BE2C (cell line): Measurements from ENCODE around the gene CFAP53.
A peak's percentile ranks its signal among the peaks of the same experiment; 100 is the strongest.

Experiments used
- DNase-seq: peaks from one replicate; pipeline ENCODE4 v3.0.0-alpha.2; 2020
- H3K27me3 ChIP-seq: fragments of 250-450 bp; sonication (Bioruptor Pico); 2 replicates; pipeline ENCODE4 v1.5.1; 2020; ENCODE audit warnings: mild to moderate bottlenecking
- H3K36me3 ChIP-seq: fragments of 250-450 bp; sonication (Bioruptor Pico); 2 replicates; pipeline ENCODE4 v1.5.1; 2020; ENCODE audit warnings: mild to moderate bottlenecking
- H3K4me1 ChIP-seq: fragments of 250-450 bp; sonication (Bioruptor Pico); 2 replicates; pipeline ENCODE4 v1.5.1; 2020
- H3K4me3 ChIP-seq: 2 replicates; pipeline ENCODE4 v1.5.1; 2011; ENCODE audit warnings: low read depth, low read length
- H3K9me3 ChIP-seq: fragments of 250-450 bp; sonication (Bioruptor Pico); 2 replicates; pipeline ENCODE4 v1.5.1; 2020
- TF ChIP-seq, protein P1 (sequence below): IDR thresholded peaks from 2 replicates; pipeline ENCODE4 v1.5.1; 2012; ENCODE audit warnings: mild to moderate bottlenecking, low read depth, low read length

The CFAP53 gene

GRCh38 chr18:50281295-50281971 lies 15.1 kb upstream of the CFAP53 start, which contains the start of gene MBD1:
TSS of gene MBD1 (minus strand) at chr18:50281523. CDS start at chr18:50279992, 1,531 bp downstream.
- DNase-seq: peak; percentile 89
- Histone ChIP-seq H3K4me1 (no peaks in the 10 kb centered on the region), H3K9me3 (no peaks in the 10 kb centered on the region), H3K27me3 (no peaks in the 10 kb centered on the region), H3K36me3 (no peaks in the 10 kb centered on the region; the same call in none of the 2 replicates), H3K4me3 (peak within 1 kb of the TSS; percentile 91)
- TF ChIP-seq, protein P1, sequence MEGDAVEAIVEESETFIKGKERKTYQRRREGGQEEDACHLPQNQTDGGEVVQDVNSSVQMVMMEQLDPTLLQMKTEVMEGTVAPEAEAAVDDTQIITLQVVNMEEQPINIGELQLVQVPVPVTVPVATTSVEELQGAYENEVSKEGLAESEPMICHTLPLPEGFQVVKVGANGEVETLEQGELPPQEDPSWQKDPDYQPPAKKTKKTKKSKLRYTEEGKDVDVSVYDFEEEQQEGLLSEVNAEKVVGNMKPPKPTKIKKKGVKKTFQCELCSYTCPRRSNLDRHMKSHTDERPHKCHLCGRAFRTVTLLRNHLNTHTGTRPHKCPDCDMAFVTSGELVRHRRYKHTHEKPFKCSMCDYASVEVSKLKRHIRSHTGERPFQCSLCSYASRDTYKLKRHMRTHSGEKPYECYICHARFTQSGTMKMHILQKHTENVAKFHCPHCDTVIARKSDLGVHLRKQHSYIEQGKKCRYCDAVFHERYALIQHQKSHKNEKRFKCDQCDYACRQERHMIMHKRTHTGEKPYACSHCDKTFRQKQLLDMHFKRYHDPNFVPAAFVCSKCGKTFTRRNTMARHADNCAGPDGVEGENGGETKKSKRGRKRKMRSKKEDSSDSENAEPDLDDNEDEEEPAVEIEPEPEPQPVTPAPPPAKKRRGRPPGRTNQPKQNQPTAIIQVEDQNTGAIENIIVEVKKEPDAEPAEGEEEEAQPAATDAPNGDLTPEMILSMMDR: no peak

GRCh38 chr18:50280707-50281294 lies 14.5 kb upstream of the CFAP53 start:
- no peaks in the 10 kb centered on the region for H3K4me1 ChIP-seq
- H3K4me3 ChIP-seq: peak overlapping the region; percentile 91
- no peaks in the 10 kb centered on the region for H3K9me3 ChIP-seq
- TF ChIP-seq, protein P1: no peak
- no peaks in the 10 kb centered on the region for H3K27me3 ChIP-seq
- DNase-seq: no peak
- peaks cover 4% of the 10 kb centered on the region for H3K36me3 ChIP-seq

DNA sequence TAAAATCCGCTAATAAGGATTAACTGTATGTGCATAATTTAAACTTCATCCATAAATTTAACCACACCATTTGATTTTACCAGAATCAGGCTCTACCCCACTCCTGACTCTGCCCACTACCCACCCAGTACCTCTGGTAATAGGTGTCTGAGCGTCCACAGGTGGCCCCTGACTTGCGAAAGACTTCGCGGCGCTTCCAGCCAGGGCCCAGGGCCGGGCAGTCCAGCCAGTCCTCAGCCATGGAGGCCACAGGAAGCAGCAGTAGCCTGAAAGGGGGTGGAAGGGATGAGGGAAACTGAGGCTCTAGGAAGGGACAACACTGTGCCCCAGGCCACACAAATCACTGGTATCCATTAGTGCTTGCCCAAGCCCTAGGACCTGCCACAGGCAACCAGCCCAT lies 13.5 kb upstream of the CFAP53 start:
- Histone ChIP-seq H3K4me3 (no peak overlapping the region), H3K9me3 (no peaks in the 10 kb centered on the region), H3K27me3 (no peaks in the 10 kb centered on the region), H3K36me3 (peaks cover 10% of the 10 kb centered on the region), H3K4me1 (no peaks in the 10 kb centered on the region)
- DNase-seq: no peak
- TF ChIP-seq, protein P1: no peak

DNA sequence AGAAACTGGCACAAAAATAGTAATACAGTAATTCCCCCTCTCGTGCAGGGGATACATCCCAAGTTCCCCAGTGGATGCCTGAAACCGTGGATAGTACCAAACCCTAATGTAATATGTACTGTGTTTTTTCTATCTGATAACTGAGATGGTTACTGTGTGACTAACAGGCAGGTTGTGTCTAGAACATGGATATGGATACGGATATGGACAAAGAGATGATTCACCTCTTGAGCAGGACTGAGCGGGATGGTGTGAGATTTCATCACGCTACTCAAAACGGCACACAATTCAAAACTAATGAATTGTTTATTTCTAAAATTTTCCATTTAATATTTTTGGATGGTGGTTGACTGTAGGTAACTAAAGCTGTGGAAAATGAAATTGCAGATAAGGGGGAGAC lies 11.6 kb upstream of the CFAP53 start:
- no peak for DNase-seq
- TF ChIP-seq, protein P1: no peak

DNA sequence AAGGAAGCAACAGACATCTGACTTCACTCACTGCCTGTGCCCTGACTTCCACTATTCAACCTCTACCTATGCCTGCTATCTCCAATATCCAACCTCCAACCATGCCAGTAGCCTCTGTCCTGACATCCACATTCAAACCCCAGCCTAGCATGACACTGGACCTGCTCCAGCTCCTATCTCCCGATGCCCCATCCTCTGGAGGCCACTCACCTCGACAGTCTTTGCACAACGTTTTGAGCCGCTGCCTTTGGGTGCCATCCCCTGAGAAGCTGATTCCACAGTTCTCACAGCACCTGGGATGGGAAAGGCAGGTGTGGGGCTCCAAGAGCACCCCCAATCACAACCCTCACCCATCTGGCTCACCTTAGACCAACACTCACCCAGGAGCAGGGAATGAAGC lies 10.2 kb upstream of the CFAP53 start:
- Histone ChIP-seq H3K4me1 (no peaks in the 10 kb centered on the region), H3K36me3 (peaks cover 10% of the 10 kb centered on the region), H3K27me3 (no peaks in the 10 kb centered on the region), H3K4me3 (no peak overlapping the region), H3K9me3 (no peaks in the 10 kb centered on the region)
- DNase-seq: no peak
- TF ChIP-seq, protein P1: no peak

More for the DNA sequence above, 11.6 kb upstream of the CFAP53 start:
- Histone ChIP-seq H3K4me3 (no peak overlapping the region), H3K27me3 (no peaks in the 10 kb centered on the region), H3K36me3 (peaks cover 10% of the 10 kb centered on the region), H3K9me3 (no peaks in the 10 kb centered on the region), H3K4me1 (no peaks in the 10 kb centered on the region)

DNA sequence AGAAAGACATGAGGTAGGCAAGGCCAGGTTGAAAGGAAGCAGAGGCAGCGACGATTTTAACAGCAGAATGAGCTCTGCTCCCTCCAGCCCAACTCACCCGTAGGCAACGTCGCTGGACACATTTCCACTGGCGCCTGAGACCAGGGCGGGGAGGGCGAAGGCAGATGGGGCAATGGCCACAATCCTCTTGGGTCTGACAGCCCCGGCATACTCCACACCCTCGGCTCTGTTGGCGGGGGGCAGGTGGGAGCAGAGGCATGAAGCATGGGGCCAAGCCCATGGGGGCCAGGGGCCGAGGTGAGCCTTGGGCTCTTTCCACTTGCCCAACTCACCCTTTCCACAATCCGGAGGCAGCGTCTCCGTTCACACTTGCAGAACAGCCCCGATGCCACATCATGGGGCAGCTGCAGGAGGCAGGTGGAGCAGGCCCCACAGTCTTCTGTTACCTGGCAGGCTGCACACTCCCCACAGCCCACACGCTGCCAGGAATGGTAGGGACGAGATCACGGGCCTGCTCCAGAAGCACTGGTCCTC lies 9.3 kb upstream of the CFAP53 start:
- Histone ChIP-seq H3K27me3 (no peaks in the 10 kb centered on the region), H3K4me1 (no peaks in the 10 kb centered on the region), H3K4me3 (no peak overlapping the region), H3K36me3 (peaks cover 10% of the 10 kb centered on the region), H3K9me3 (no peaks in the 10 kb centered on the region)
- TF ChIP-seq, protein P1: no peak
- DNase-seq: no peak
